AG04450 (cell line): Measurements from ENCODE around the gene MSH5. TPM values are rescaled to one million over a fixed set of nuclear protein-coding genes. Genes with fewer than 3 reads are reported as not detected.

Experiments used
- CTCF ChIA-PET: fragments of 300-600, 350-600 bp; formaldehyde crosslinking; extraction: SDS; loops from one replicate; lab custom pipeline; 2022; ENCODE audit warnings: antibody characterized with exemption, inconsistent platforms; lab: Charles Lee
- POLR2A ChIA-PET: fragments of 350-600 bp; formaldehyde crosslinking; extraction: SDS; loops from one replicate; lab custom pipeline; 2021; ENCODE audit warnings: antibody characterized with exemption, inconsistent platforms; lab: Yijun Ruan, JAX
- DNase-seq: peaks from one replicate; pipeline ENCODE4 v3.0.0-alpha.2; 2011; ENCODE audit warnings: low read depth, low spot score
- H3K27ac ChIP-seq: one replicate; pipeline ENCODE4 v1.5.1; 2012; ENCODE audit warnings: low read depth, low read length, control low read depth
- H3K27me3 ChIP-seq: one replicate; pipeline ENCODE4 v1.6.0; 2012; ENCODE audit warnings: low read length; ENCODE audit not compliant: control insufficient read depth, insufficient read depth
- H3K4me3 ChIP-seq: 2 replicates; pipeline ENCODE4 v1.5.1; 2011; ENCODE audit warnings: mild to moderate bottlenecking, low read depth, low read length, control low read depth
- H3K9me3 ChIP-seq: 2 replicates; pipeline ENCODE4 v1.5.1; 2012; ENCODE audit warnings: low read length; ENCODE audit not compliant: control insufficient read depth, insufficient read depth
- CTCF ChIP-seq: IDR thresholded peaks from 2 replicates; pipeline ENCODE4 v1.5.1; 2011; ENCODE audit warnings: low read depth, low read length, control low read depth, inconsistent platforms
- polyA plus RNA-seq: library from polyadenylated mRNA; depleted of rRNA; stranded (reverse); fragments of >200 nt; gene quantifications from 2 replicates; pipeline ENCODE4 v1.2.3, GENCODE V29; 2011

Gene MSH5
- polyA plus RNA-seq, 1 experiment, result 6.4 TPM

DNA sequence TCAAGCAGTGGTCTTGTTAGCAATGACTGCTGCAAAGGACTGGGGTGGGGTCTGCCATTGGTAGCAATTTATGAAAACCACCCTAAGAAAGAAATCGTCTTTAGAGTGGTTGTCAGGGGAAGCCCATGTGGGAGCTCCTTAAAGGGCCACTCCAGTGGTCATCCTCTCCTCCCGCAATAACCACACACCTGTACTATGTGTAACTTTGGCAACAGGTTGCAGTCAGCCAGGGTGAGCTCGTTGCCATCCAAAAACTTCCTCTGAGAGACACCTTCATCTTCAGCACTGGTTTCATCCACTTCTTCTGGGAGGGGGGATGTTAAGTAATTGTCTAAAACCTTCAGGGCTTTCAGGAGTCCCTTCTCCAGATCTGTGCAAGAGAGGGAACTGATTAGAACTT is 7.8 kb upstream of the MSH5 start:
- ChIA-PET POLR2A (no interaction called here), CTCF (interaction anchor here (1.2 to 1.3 kb wide), 2 partner anchors 37 to 59 kb away, joined by 4 to 6 read pairs; no protein-coding TSS in a partner anchor)

GRCh38 chr6:31733734-31734133 is 6.1 kb upstream of the MSH5 start:
- DNase-seq, result no peak
- POLR2A ChIA-PET, result no interaction called here
- Histone ChIP-seq H3K27ac (no peak overlapping the region), H3K9me3 (peaks cover 4% of the 10 kb centered on the region; the same call in 1 of the 2 replicates), H3K27me3 (no peaks in the 10 kb centered on the region), H3K4me3 (peak overlapping the region; percentile 96)
- no peak for TF ChIP-seq CTCF
- CTCF ChIA-PET, result interaction anchor here (0.6 to 0.7 kb wide), 2 partner anchors 73 to 110 kb away, joined by 3 to 11 read pairs; partner anchors contain the start of gene LSM2

More for the DNA sequence above, 7.8 kb upstream of the MSH5 start:
- Histone ChIP-seq H3K4me3 (no peak overlapping the region), H3K27me3 (no peaks in the 10 kb centered on the region), H3K27ac (no peak overlapping the region), H3K9me3 (peaks cover 4% of the 10 kb centered on the region; the same call in 1 of the 2 replicates)
- DNase-seq, result no peak
- no peak for TF ChIP-seq CTCF

DNA sequence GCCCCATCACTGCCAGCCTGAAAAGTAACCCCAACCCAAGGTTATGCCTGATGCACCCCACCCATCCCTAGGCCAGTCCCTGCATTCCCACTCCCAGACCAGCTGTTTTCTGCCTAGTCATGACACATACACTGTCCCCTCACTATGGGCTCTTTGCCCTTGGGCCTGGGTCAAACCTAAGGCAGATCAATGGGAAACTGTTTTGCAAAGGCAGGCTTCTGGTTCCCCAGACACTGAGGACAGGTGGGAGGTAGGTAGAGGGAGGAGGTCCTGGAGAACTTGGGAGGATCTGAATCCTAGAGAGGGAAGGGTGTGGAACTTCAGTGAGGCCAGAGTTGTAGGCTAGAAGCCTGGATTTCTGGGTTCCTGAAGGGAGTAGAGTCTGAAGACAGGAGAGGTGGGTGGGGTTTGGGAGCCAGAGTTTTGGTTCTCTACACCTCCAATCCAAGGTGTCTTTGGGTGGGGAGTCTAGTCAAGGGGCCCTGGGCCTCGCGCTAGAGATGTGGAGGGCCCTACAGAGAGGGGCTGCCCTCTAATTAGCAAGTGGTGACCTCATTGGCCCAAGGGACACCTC is 5.5 kb upstream of the MSH5 start:
- POLR2A ChIA-PET, result interaction anchor here (1.0 to 2.6 kb wide), 3 partner anchors 81 to 129 kb away, joined by 3 to 14 read pairs (median 4); partner anchors contain the start of genes HSPA1A, HSPA1B, HSPA1L and NEU1
- no peak for DNase-seq
- Histone ChIP-seq H3K9me3 (peaks cover 4% of the 10 kb centered on the region; the same call in 1 of the 2 replicates), H3K27me3 (no peaks in the 10 kb centered on the region), H3K27ac (peak overlapping the region; percentile 52), H3K4me3 (peak overlapping the region; percentile 96)
- CTCF ChIA-PET, result no interaction called here
- no peak for TF ChIP-seq CTCF

DNA sequence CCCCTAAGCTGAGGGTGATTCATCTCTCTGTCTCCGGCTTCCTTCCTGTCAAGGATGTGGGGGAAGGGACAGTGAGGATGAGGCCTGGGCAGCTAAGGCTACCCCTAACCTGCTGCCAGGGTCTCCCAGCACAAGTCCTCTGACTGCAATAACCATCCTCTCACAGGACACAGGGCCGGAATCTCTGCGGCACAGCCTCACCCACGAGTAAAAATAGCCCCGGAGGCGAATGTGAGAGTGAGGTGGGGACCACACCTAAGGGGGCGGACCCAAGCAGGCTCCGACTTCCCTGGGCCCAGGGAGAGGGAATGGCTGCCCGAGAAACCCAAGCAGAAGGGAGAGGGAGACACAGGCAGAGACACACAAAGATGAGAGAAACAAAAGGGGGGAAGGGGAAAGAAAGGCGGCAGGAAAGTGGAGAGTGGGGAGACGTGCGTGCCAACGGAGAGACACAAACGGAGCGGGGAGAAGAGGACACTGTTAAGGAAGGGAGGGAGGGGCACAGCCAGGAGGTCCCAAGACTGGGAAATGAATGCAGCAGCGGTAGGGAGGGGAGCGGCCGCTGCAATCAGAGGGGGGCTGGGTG is 4.9 kb upstream of the MSH5 start:
- Histone ChIP-seq H3K9me3 (peaks cover 2% of the 10 kb centered on the region; the same call in 1 of the 2 replicates), H3K4me3 (peak overlapping the region; percentile 96), H3K27me3 (no peaks in the 10 kb centered on the region), H3K27ac (peak overlapping the region; percentile 52)
- no peak for TF ChIP-seq CTCF
- ChIA-PET POLR2A (interaction anchor here (0.5 to 2.6 kb wide), 5 partner anchors 70 to 128 kb away, joined by 3 to 14 read pairs (median 4); partner anchors contain the start of genes HSPA1A, HSPA1B, HSPA1L and NEU1), CTCF (interaction anchor here (0.5 to 1.9 kb wide), 4 partner anchors 38 to 88 kb away, joined by 3 to 9 read pairs (median 4); no protein-coding TSS in a partner anchor)
- DNase-seq, result no peak
